ENCODE results near the gene GPC4. TPM values are rescaled to one million over a fixed set of nuclear protein-coding genes. Genes with fewer than 3 reads are reported as not detected.

GPC4 gene
- total and polyA plus RNA-seq, 9 of the 15 experiments (the other 6 are each of a cell fraction or from before 2014, with no cell fraction given) = 0.11 TPM; not detected in 8

GRCh38 chrX:133461231-133461630 is 45.9 kb upstream of the GPC4 start:
- no TSS peak for BruUV-seq (replicated peaks)
- Histone ChIP-seq H3K4me2 (ENCODE audit: insufficient read depth, low read length) (no peak overlapping the region), H3K27me3 (ENCODE audit: control insufficient read depth in 2 of 2, insufficient read depth in 2 of 2, low read length in 2 of 2) (no peaks in the 10 kb centered on the region), H3K79me2 (ENCODE audit: control insufficient read depth, insufficient read depth, low read length) (no peaks in the 10 kb centered on the region), H2AFZ (ENCODE audit: low read depth, low read length) (no peak overlapping the region), H3K9me3 (replicated peaks; ENCODE audit: control insufficient read depth, insufficient read depth, low read depth, low read length) (no peaks in the 10 kb centered on the region), H3K36me3 (ENCODE audit: control insufficient read depth, insufficient read depth, low read length) (no peaks in the 10 kb centered on the region), H3K9me1 (ENCODE audit: control insufficient read depth, insufficient read depth, low read length) (no peaks in the 10 kb centered on the region), H4K20me1 (replicated peaks; ENCODE audit: control insufficient read depth, insufficient read depth, low read length) (no peaks in the 10 kb centered on the region), H3K4me1 (replicated peaks in 1 of 2; ENCODE audit: control insufficient read depth in 2 of 2, insufficient read depth in 2 of 2, low read length in 2 of 2) (no peaks in the 10 kb centered on the region), H3K9ac (ENCODE audit: insufficient read depth in 1 of 2, low read depth in 2 of 2, low read length in 2 of 2) (no peak overlapping the region), H3K4me3 (no peak overlapping the region), H3K27ac (ENCODE audit: extremely low read depth, low read depth, low read length) (no peak overlapping the region)
- ChIA-PET CTCF (ENCODE audit: low intra/inter-chr PET ratio) (no interaction called here), POLR2A (no interaction called here)
- no peak for ATAC-seq
- intact Hi-C loops (cut with micrococcal nuclease) = no loop called here
- TF ChIP-seq SIN3B (IDR thresholded peaks at IDR 0.05; ENCODE audit: low read depth) = no peak
- TF ChIP-seq TCFL5 (CRISPR knock-in tag; conservative IDR thresholded peaks at IDR 0.05) = no peak
- TF ChIP-seq MLLT1 (IDR thresholded peaks at IDR 0.05) = no peak
- no peak for TF ChIP-seq NUFIP1 (IDR thresholded peaks at IDR 0.05; ENCODE audit: partially characterized antibody)
- TF ChIP-seq FOXA1 (IDR thresholded peaks at IDR 0.05; ENCODE audit: borderline replicate concordance) = no peak
- TF ChIP-seq TSHZ1 (CRISPR knock-in tag; IDR thresholded peaks at IDR 0.05) = no peak
- TF ChIP-seq ZNF347 (CRISPR knock-in tag; IDR thresholded peaks at IDR 0.05; ENCODE audit: low read depth) = no peak
- no peak for TF ChIP-seq KAT2B (IDR thresholded peaks at IDR 0.05; ENCODE audit: low read depth, low read length)
- TF ChIP-seq BCLAF1 (IDR thresholded peaks at IDR 0.05; ENCODE audit: borderline replicate concordance in 1 of 2, control insufficient read depth in 1 of 2, low read depth in 2 of 2, low read length in 1 of 2) = no peak
- TF ChIP-seq COPS2 (conservative IDR thresholded peaks at IDR 0.05) = no peak
- TF ChIP-seq RFX5 (IDR thresholded peaks at IDR 0.05; ENCODE audit: low read depth, low read length) = no peak
- no peak for FAIRE-seq
- DNase-seq (ENCODE audit: extremely low read depth in 1 of 4, low spot score in 3 of 4) = no peak
- in situ Hi-C loops (cut with MboI) = no loop called here
- WGBS (ENCODE audit: insufficient coverage, low coverage, missing lambda C conversion rate) = 0% methylated on average over 2 of the region's 2 CpGs

Data from K562 (cell line).